Activated naive CD4-positive, alpha-beta T cell treated with anti-CD3 and anti-CD28 coated beads, Interleukin-2, amount 50 U/mL, for 72 hours (primary cell): Measurements from ENCODE around the gene NEIL1. TPM values are rescaled to one million over a fixed set of nuclear protein-coding genes. Genes with fewer than 3 reads are reported as not detected.
A peak's percentile ranks its signal among the peaks of the same experiment; 100 is the strongest.
"Not testable (repeated sequence)": the region's sequence is repeated elsewhere in the genome, so short reads cannot be mapped to it uniquely, and the experiment has no call there.

Experiments used
- ATAC-seq, 2 donors: fragments of 150-1000 bp; cut with Tn5 transposase; 2 replicates each; pipeline ENCODE4 v1.10.0; 2021; ENCODE audit warnings: mild to moderate bottlenecking in 2 of 2, moderate library complexity in 2 of 2
- DNase-seq, 2 donors: peaks; one replicate each; pipeline ENCODE4 v3.0.0; 2021 to 2022; ENCODE audit warnings: low spot score in 2 of 2
- H3K27ac Mint-ChIP-seq, 2 donors: one replicate each; pipeline ENCODE4 v1.8.0; 2022; ENCODE audit warnings: mild to moderate bottlenecking in 2 of 2, mixed read lengths in 2 of 2
- H3K36me3 Mint-ChIP-seq, 2 donors: one replicate each; pipeline ENCODE4 v1.8.0; 2022; ENCODE audit warnings: mixed read lengths in 2 of 2
- H3K9me3 Mint-ChIP-seq, 2 donors: one replicate each; pipeline ENCODE4 v1.8.0; 2022; ENCODE audit warnings: mixed read lengths in 2 of 2
- total RNA-seq, 2 donors: library from RNA; stranded (reverse); gene quantifications; one replicate each; pipeline ENCODE4 v1.2.3, GENCODE V29; 2022

NEIL1 gene
- total RNA-seq, 2 donors from 2014 or later = 9.4 to 20.4 TPM

DNA sequence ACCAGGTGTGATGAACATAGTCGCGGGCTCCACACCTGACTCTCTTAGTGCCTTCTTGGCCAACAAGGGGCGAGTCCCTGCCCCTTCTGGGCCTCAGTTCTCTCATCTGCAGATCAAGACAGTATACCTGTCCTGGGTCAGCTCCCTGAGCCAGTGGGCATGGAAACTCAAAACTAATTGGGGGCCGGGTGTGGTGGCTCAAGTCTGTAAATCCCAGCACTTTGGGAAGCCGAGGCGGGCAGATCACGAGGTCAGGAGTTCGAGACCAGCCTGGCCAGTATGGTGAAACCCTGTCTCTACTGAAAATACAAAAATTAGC is 2.5 kb downstream of the NEIL1 start:
- not testable (repeated sequence) for DNase-seq, ATAC-seq, H3K9me3 Mint-ChIP-seq
- Mint-ChIP-seq H3K36me3 (peaks cover 0 to 26% of the 10 kb centered on the region in 2 donors), H3K27ac (peak overlapping the region in 1 of 2 donors; percentile 88)

GRCh38 chr15:75349851-75350588 is 3.2 kb downstream of the NEIL1 start:
- ATAC-seq = peak; percentile 76 to 96
- Mint-ChIP-seq H3K36me3 (peaks cover 0 to 26% of the 10 kb centered on the region in 2 donors), H3K9me3 (peaks cover 3 to 9% of the 10 kb centered on the region in 2 donors), H3K27ac (peak overlapping the region; percentile 84 to 88)
- DNase-seq = peak; percentile 61 to 92

- ATAC-seq (no peak), DNase-seq (no peak)
- Mint-ChIP-seq H3K36me3 (peaks cover 0 to 26% of the 10 kb centered on the region in 2 donors), H3K27ac (peak overlapping the region; percentile 84 to 88), H3K9me3 (peaks cover 3 to 9% of the 10 kb centered on the region in 2 donors)
Measured at GRCh38 chr15:75350601-75351361, 3.9 kb downstream of the NEIL1 start.

DNA sequence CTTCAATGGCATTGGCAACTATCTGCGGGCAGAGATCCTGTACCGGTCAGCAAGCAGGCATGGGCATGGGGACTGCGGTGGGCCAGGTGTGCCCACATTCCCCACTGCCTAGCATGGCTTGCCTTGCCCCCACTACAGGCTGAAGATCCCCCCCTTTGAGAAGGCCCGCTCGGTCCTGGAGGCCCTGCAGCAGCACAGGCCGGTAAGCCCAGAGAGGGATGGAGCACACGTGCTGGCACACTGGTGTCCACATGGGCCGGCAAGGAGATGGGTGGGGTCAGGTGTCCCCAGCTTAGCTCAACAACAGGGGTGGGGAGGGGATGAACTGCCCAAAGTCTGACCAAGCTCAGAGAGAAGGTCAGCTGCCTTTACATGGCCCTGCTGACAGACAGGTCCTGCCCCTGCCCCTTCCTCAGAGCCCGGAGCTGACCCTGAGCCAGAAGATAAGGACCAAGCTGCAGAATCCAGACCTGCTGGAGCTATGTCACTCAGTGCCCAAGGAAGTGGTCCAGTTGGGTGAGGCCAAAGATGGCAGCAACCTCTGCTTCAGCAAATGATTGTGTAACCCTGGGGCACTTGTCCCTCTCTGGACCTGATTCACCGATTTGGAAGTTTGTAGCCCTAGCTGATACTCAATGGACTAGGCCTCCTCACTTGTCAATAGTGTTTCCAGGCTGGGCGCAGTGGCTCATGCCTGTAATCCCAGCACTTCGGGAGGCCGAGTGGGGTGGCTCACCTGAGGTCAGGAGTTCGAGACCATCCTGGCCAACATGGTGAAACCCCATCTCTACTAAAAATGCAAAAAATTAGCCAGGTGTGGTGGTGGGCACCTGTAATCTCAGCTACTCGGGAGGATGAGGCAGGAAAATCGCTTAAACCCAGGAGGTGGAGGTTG is 5.6 kb downstream of the NEIL1 start:
- peaks cover 3 to 9% of the 10 kb centered on the region in 2 donors for H3K9me3 Mint-ChIP-seq
- ATAC-seq (no peak), DNase-seq (no peak)
- H3K27ac Mint-ChIP-seq = peak overlapping the region in 1 of 2 donors; percentile 39
- H3K36me3 Mint-ChIP-seq = peaks cover 0 to 26% of the 10 kb centered on the region in 2 donors

GRCh38 chr15:75353604-75354003 is 6.8 kb downstream of the NEIL1 start:
- ATAC-seq = no peak
- Mint-ChIP-seq H3K36me3 (peaks cover 0 to 24% of the 10 kb centered on the region in 2 donors), H3K9me3 (peaks cover 3 to 9% of the 10 kb centered on the region in 2 donors), H3K27ac (no peak overlapping the region)
- no peak for DNase-seq

DNA sequence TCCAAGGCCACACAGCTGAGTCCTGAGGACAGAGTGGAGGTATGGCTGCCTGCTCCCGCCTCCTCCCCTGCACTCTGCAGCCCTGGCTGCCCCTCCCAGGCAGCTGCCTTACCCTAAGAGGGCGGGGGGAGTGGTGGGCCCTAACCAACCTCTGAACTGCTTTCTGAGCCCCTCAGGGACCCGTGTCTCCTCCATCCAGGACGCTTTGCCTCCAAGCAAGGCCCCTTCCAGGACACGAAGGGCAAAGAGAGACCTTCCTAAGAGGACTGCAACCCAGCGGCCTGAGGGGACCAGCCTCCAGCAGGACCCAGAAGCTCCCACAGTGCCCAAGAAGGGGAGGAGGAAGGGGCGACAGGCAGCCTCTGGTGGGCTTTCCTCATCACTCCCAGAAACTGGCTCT is 7.6 kb downstream of the NEIL1 start:
- H3K9me3 Mint-ChIP-seq = peaks cover 3 to 8% of the 10 kb centered on the region in 2 donors
- DNase-seq = no peak
- no peak overlapping the region for H3K27ac Mint-ChIP-seq
- H3K36me3 Mint-ChIP-seq = peaks cover 0 to 16% of the 10 kb centered on the region in 2 donors
- ATAC-seq = no peak

- Mint-ChIP-seq H3K9me3 (no peaks in the 10 kb centered on the region), H3K27ac (no peak overlapping the region), H3K36me3 (peaks cover 0 to 7% of the 10 kb centered on the region in 2 donors)
- no peak for DNase-seq
- ATAC-seq = no peak
Measured at GRCh38 chr15:75355369-75355768, 8.5 kb downstream of the NEIL1 start.

DNA sequence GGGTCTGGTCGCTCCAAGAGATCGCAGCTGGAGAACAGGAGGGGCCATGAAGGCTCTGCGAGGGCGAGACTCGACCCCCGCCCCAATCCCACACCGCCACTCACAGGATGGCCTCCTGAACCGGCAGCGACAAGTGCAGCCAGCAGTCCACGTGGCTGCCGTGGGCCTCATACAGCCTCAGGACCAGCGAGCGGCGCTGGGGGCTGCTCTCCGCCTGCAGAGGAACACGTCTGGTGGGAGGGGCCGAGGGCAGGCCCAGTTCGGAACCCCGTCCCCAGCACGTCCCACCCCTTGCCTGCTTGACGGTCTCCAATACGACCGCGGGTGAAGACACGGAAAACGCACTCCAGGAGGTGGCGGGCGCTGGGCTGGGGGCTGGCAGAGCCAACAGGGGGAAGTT is 9.2 kb downstream of the NEIL1 start:
- DNase-seq (no peak), ATAC-seq (no peak)
- H3K27ac Mint-ChIP-seq = peak overlapping the region in 1 of 2 donors; percentile 20
- no peaks in the 10 kb centered on the region for H3K9me3 Mint-ChIP-seq
- H3K36me3 Mint-ChIP-seq = peaks cover 0 to under 1% of the 10 kb centered on the region in 2 donors

DNA sequence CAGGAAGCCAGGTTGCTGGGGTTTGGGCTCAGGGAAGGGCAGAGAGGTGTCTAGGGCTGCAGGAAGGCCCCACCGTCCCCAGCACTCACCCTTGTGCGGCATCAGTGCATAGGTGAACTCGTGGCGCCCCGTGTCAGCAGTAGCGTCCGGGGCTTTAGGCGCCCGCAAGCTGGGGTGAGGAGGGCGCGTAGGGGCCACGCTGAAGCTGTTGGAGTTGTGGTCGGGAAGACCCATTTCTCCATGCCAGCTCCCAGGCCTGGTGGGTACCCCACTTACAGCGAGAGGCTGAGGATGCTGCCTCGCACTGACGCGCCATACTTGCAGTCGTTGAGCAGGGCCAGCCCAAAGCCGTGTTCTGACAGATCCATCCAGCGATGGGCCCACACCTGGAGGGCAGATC is 9.7 kb downstream of the NEIL1 start:
- Mint-ChIP-seq H3K27ac (peak overlapping the region in 1 of 2 donors; percentile 20), H3K9me3 (no peaks in the 10 kb centered on the region), H3K36me3 (no peaks in the 10 kb centered on the region)
- DNase-seq (no peak), ATAC-seq (no peak)

DNA sequence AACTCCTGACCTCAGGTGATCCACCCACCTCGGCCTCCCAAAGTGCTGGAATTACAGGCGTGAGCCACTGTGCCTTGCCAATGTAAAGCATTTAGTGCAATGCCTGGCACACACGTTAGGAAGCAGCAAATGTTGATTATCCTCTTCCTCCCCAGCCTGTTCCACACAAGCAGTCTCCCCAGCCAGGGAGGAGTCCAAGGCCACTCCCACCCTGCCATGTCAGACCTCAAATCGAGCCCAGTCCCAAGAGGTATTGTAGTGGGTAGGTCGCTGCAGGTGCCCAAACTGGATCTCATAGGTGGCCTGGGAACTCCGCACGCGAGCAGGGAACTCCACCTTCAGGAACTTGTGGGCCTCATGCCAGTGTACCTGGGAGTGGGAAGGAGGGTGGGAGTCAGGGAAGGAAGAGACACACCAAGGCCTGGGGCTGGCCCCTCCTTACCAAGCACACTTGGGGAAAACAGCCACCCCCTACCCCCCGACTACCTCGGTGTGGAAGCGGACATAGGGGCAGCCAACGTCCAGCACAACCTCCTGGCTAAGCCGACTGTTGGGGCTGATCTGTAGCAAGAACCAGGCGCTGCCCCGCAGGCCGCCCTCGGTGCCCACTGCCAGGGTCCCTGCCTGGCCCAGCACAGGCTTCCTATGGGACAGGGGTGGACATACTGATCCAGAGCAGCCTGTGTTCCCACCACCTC is 11.3 kb downstream of the NEIL1 start:
- no peak for ATAC-seq

GRCh38 chr15:75358771-75359536 is 12.1 kb downstream of the NEIL1 start:
- DNase-seq = peak in 1 of 2 donors; percentile 47
- no peak for ATAC-seq
- Mint-ChIP-seq H3K9me3 (no peaks in the 10 kb centered on the region), H3K27ac (peak overlapping the region in 1 of 2 donors; percentile 55), H3K36me3 (no peaks in the 10 kb centered on the region)

More for the DNA sequence above, 11.3 kb downstream of the NEIL1 start:
- DNase-seq = peak in 1 of 2 donors; percentile 54
- H3K36me3 Mint-ChIP-seq = no peaks in the 10 kb centered on the region
- peak overlapping the region in 1 of 2 donors; percentile 16 for H3K27ac Mint-ChIP-seq
- no peaks in the 10 kb centered on the region for H3K9me3 Mint-ChIP-seq

DNA sequence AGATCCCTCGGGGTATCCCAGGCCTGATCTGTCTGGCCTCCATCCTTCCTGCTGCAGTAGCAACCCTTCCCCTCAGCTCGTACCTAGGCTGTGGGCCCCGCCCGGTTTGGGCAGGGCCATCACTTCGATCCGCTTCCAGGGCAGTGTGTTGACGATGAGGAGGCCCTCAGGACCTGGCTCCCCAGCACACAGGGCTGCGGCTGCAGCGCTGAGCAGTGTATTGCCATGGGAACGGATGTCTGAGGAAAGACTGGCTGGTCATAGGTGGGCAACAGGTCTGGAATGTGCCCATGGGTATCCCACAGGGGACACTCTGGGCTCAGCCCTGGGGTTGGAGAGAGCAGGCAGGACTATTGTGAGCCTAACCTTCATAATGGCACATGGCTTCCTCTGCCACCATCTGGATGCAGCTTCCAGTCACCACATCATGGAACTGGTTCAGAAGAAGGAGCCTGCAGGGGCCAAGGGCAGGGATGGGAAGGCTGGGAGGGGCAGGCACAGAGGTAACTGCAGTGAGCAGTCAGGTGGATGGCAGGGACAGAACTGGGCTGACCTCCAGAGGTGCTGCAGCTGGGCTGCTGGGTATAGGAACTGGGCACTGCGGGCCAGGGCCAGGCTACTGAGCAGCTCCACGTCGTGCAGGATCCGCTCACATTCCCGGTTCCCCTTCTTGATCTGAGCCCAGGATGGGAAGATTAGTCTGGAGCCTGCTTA is 12.9 kb downstream of the NEIL1 start:
- ATAC-seq (no peak), DNase-seq (peak in 1 of 2 donors; percentile 52)
- Mint-ChIP-seq H3K36me3 (no peaks in the 10 kb centered on the region), H3K27ac (no peak overlapping the region), H3K9me3 (no peaks in the 10 kb centered on the region)

- Mint-ChIP-seq H3K9me3 (no peaks in the 10 kb centered on the region), H3K36me3 (no peaks in the 10 kb centered on the region), H3K27ac (peak overlapping the region; percentile 30 to 38)
- DNase-seq = peak in 1 of 2 donors; percentile 45
- ATAC-seq = peak in 1 of 2 donors; percentile 5
Measured at GRCh38 chr15:75360391-75360790, 13.6 kb downstream of the NEIL1 start.

GRCh38 chr15:75360856-75361255 is 14.0 kb downstream of the NEIL1 start:
- peak overlapping the region; percentile 30 to 38 for H3K27ac Mint-ChIP-seq
- ATAC-seq = peak in 1 of 2 donors; percentile 7

More at GRCh38 chr15:75360856-75361255, 14.0 kb downstream of the NEIL1 start:
- Mint-ChIP-seq H3K36me3 (no peaks in the 10 kb centered on the region), H3K9me3 (no peaks in the 10 kb centered on the region)
- no peak for DNase-seq
